ENCODE measurements around the gene CHSY1. TPM values are rescaled to one million over a fixed set of nuclear protein-coding genes. Genes with fewer than 3 reads are reported as not detected.
"Not testable (repeated sequence)": the region's sequence is repeated elsewhere in the genome, so short reads cannot be mapped to it uniquely, and the experiment has no call there.

The CHSY1 gene
- total and polyA plus RNA-seq, 5 donors = 11.9 to 44.7 (median 27.0) TPM

GRCh38 chr15:101220060-101220459 is 31.8 kb downstream of the CHSY1 start:
- no peak for DNase-seq
- Histone ChIP-seq H3K9me3 (ENCODE audit: control insufficient read depth, low read length) (no peaks in the 10 kb centered on the region), H3K27ac (ENCODE audit: low read length) (no peak overlapping the region), H3K4me1 (ENCODE audit: control insufficient read depth, insufficient read depth, low read length) (peaks cover 4% of the 10 kb centered on the region), H3K4me3 (ENCODE audit: low read length) (no peak overlapping the region), H3K27me3 (ENCODE audit: control insufficient read depth, insufficient read depth) (no peaks in the 10 kb centered on the region)
- no peak for ATAC-seq
- WGBS = 67% methylated on average over 2 of the region's 2 CpGs
- intact Hi-C loops (cut with DNase I) = no loop called here

- ATAC-seq (no peak), DNase-seq (no peak)
- no peak overlapping the region for H3K4me3 ChIP-seq (ENCODE audit: low read length)
- 82% methylated on average over 6 of the region's 6 CpGs for WGBS
- no peaks in the 10 kb centered on the region for H3K27me3 ChIP-seq (ENCODE audit: control insufficient read depth, insufficient read depth)
- no peak overlapping the region for H3K27ac ChIP-seq (ENCODE audit: low read length)
- intact Hi-C loops (cut with DNase I) = no loop called here
- H3K9me3 ChIP-seq (ENCODE audit: control insufficient read depth, low read length) = no peaks in the 10 kb centered on the region
- H3K4me1 ChIP-seq (ENCODE audit: control insufficient read depth, insufficient read depth, low read length) = peaks cover 4% of the 10 kb centered on the region
Observed at GRCh38 chr15:101219441-101219840, 32.4 kb downstream of the CHSY1 start.

GRCh38 chr15:101217446-101217845 is 34.4 kb downstream of the CHSY1 start:
- no peak overlapping the region for H3K27ac ChIP-seq (ENCODE audit: low read length)
- H3K9me3 ChIP-seq (ENCODE audit: control insufficient read depth, low read length) = no peaks in the 10 kb centered on the region
- DNase-seq (no peak), ATAC-seq (no peak)
- no peaks in the 10 kb centered on the region for H3K27me3 ChIP-seq (ENCODE audit: control insufficient read depth, insufficient read depth)
- no peak overlapping the region for H3K4me3 ChIP-seq (ENCODE audit: low read length)
- 87% methylated on average over 6 of the region's 6 CpGs for WGBS
- intact Hi-C loops (cut with DNase I) = no loop called here
- H3K4me1 ChIP-seq (ENCODE audit: control insufficient read depth, insufficient read depth, low read length) = peaks cover 6% of the 10 kb centered on the region

- Histone ChIP-seq H3K9me3 (ENCODE audit: control insufficient read depth, low read length) (no peaks in the 10 kb centered on the region), H3K27me3 (ENCODE audit: control insufficient read depth, insufficient read depth) (no peaks in the 10 kb centered on the region), H3K27ac (ENCODE audit: low read length) (no peak overlapping the region), H3K4me1 (ENCODE audit: control insufficient read depth, insufficient read depth, low read length) (peaks cover 4% of the 10 kb centered on the region), H3K4me3 (ENCODE audit: low read length) (no peak overlapping the region)
- DNase-seq (no peak), ATAC-seq (no peak)
- intact Hi-C loops (cut with DNase I) = no loop called here
- WGBS = 64% methylated on average over 3 of the region's 3 CpGs
Observed at GRCh38 chr15:101216100-101216499, 35.7 kb downstream of the CHSY1 start.

GRCh38 chr15:101215681-101216080 is 36.2 kb downstream of the CHSY1 start:
- ATAC-seq (no peak), DNase-seq (no peak)
- no peaks in the 10 kb centered on the region for H3K9me3 ChIP-seq (ENCODE audit: control insufficient read depth, low read length)
- WGBS = 97% methylated on average over 4 of the region's 4 CpGs
- intact Hi-C loops (cut with DNase I) = no loop called here
- no peak overlapping the region for H3K4me3 ChIP-seq (ENCODE audit: low read length)
- no peak overlapping the region for H3K27ac ChIP-seq (ENCODE audit: low read length)
- H3K27me3 ChIP-seq (ENCODE audit: control insufficient read depth, insufficient read depth) = no peaks in the 10 kb centered on the region
- peaks cover 4% of the 10 kb centered on the region for H3K4me1 ChIP-seq (ENCODE audit: control insufficient read depth, insufficient read depth, low read length)

GRCh38 chr15:101214435-101215097 is 37.3 kb downstream of the CHSY1 start:
- H3K27me3 ChIP-seq (ENCODE audit: control insufficient read depth, insufficient read depth); H3K4me1 ChIP-seq (ENCODE audit: control insufficient read depth, insufficient read depth, low read length); DNase-seq; ATAC-seq; intact Hi-C loops (cut with DNase I); H3K27ac ChIP-seq (ENCODE audit: low read length); H3K9me3 ChIP-seq (ENCODE audit: control insufficient read depth, low read length); H3K4me3 ChIP-seq (ENCODE audit: low read length): not testable (repeated sequence)
- WGBS = 95% methylated on average over 6 of the region's 6 CpGs

- ATAC-seq (no peak), DNase-seq (no peak)
- Histone ChIP-seq H3K4me1 (ENCODE audit: control insufficient read depth, insufficient read depth, low read length) (peaks cover 4% of the 10 kb centered on the region), H3K27me3 (ENCODE audit: control insufficient read depth, insufficient read depth) (no peaks in the 10 kb centered on the region), H3K4me3 (ENCODE audit: low read length) (no peak overlapping the region), H3K27ac (ENCODE audit: low read length) (no peak overlapping the region), H3K9me3 (ENCODE audit: control insufficient read depth, low read length) (no peaks in the 10 kb centered on the region)
- WGBS = 88% methylated on average over 5 of the region's 5 CpGs
- intact Hi-C loops (cut with DNase I) = no loop called here
Observed at GRCh38 chr15:101213570-101213969, 38.3 kb downstream of the CHSY1 start.

GRCh38 chr15:101213147-101213546 is 38.7 kb downstream of the CHSY1 start:
- intact Hi-C loops (cut with DNase I) = no loop called here
- no peak overlapping the region for H3K27ac ChIP-seq (ENCODE audit: low read length)
- no peaks in the 10 kb centered on the region for H3K27me3 ChIP-seq (ENCODE audit: control insufficient read depth, insufficient read depth)
- no peaks in the 10 kb centered on the region for H3K9me3 ChIP-seq (ENCODE audit: control insufficient read depth, low read length)
- no peak for DNase-seq
- no peak for ATAC-seq
- WGBS = 52% methylated on average over 3 of the region's 3 CpGs
- peaks cover 4% of the 10 kb centered on the region for H3K4me1 ChIP-seq (ENCODE audit: control insufficient read depth, insufficient read depth, low read length)
- no peak overlapping the region for H3K4me3 ChIP-seq (ENCODE audit: low read length)

- Histone ChIP-seq H3K4me3 (ENCODE audit: low read length) (no peak overlapping the region), H3K27me3 (ENCODE audit: control insufficient read depth, insufficient read depth) (no peaks in the 10 kb centered on the region), H3K27ac (ENCODE audit: low read length) (no peak overlapping the region), H3K9me3 (ENCODE audit: control insufficient read depth, low read length) (no peaks in the 10 kb centered on the region), H3K4me1 (ENCODE audit: control insufficient read depth, insufficient read depth, low read length) (peaks cover 9% of the 10 kb centered on the region)
- DNase-seq (no peak), ATAC-seq (no peak)
- intact Hi-C loops (cut with DNase I) = no loop called here
- WGBS = 57% methylated on average over 4 of the region's 4 CpGs
Observed at GRCh38 chr15:101211897-101212296, 40.0 kb downstream of the CHSY1 start.

GRCh38 chr15:101210466-101210865 is 41.4 kb downstream of the CHSY1 start:
- H3K27me3 ChIP-seq (ENCODE audit: control insufficient read depth, insufficient read depth) = no peaks in the 10 kb centered on the region
- no peak for DNase-seq
- H3K4me1 ChIP-seq (ENCODE audit: control insufficient read depth, insufficient read depth, low read length) = peaks cover 12% of the 10 kb centered on the region
- no peak overlapping the region for H3K4me3 ChIP-seq (ENCODE audit: low read length)
- peak; percentile 12 to 27 for ATAC-seq
- WGBS = 39% methylated on average over 2 of the region's 2 CpGs
- H3K9me3 ChIP-seq (ENCODE audit: control insufficient read depth, low read length) = no peaks in the 10 kb centered on the region
- intact Hi-C loops (cut with DNase I) = no loop called here
- no peak overlapping the region for H3K27ac ChIP-seq (ENCODE audit: low read length)

GRCh38 chr15:101210058-101210457 is 41.8 kb downstream of the CHSY1 start:
- Histone ChIP-seq H3K27ac (ENCODE audit: low read length) (no peak overlapping the region), H3K4me1 (ENCODE audit: control insufficient read depth, insufficient read depth, low read length) (peaks cover 12% of the 10 kb centered on the region), H3K27me3 (ENCODE audit: control insufficient read depth, insufficient read depth) (no peaks in the 10 kb centered on the region), H3K4me3 (ENCODE audit: low read length) (no peak overlapping the region), H3K9me3 (ENCODE audit: control insufficient read depth, low read length) (no peaks in the 10 kb centered on the region)
- intact Hi-C loops (cut with DNase I) = no loop called here
- DNase-seq (no peak), ATAC-seq (no peak)
- 28% methylated on average over 1 of the region's 1 CpG for WGBS
